GM19328 (cell line): ENCODE data around the gene ARMC12.

Experiments used
- ATAC-seq: cut with Tn5 transposase; IDR thresholded peaks from one replicate; pipeline ENCODE4 v1.9.1; 2021; ENCODE audit warnings: mild to moderate bottlenecking, moderate library complexity; ENCODE audit not compliant: unreplicated experiment

The ARMC12 gene

DNA sequence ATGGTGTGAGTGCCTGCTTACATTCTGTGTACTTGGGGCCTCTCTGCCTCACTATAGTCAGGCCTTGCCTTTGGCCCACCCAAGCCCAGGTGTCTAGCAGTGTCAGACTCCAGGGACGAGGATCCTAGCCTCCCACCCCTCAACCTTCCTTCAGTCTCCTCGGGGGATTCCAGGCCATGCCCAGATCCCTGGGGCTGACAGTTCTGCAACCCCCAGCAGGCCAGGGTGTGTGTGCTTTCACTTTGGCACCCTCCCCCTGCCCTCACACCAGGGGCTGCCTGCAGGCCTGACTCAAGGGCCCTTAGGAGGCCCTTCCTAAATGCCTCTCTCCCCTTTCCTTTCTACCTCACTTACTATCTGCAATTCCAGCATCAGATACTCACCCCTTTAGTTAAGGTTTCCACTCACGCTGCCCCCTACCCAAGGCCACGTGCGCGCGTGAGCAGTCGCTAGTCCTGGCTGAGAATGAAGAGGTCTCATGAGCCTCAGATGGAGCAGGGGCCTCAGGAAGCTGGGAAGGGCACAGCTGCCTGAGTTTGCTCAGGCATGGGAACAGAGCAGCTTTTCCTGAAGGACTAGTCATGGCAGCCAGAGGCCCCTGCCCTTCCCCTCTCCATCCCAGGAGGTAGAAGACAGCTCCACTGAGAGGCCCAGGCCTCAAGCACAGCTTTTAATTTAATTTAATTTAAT, 61.1 kb downstream of the ARMC12 start:
- ATAC-seq = no peak
